Mucosa of gallbladder (tissue), 1 donor: ENCODE data around the gene NLGN1. TPM values are rescaled to one million over a fixed set of nuclear protein-coding genes. Genes with fewer than 3 reads are reported as not detected.

ENCODE experiments used
- DNase-seq: peaks from one replicate; pipeline ENCODE4 v3.0.0-alpha.2; 2020; ENCODE audit warnings: low spot score
- total RNA-seq: library from RNA; stranded (reverse); gene quantifications from one replicate; pipeline ENCODE4 v1.2.1, GENCODE V29; 2021
- donor health status: DM: no; HTN: no; CAD: no.

Gene NLGN1
- total RNA-seq, 1 donor from 2014 or later = 8.8 TPM

DNA sequence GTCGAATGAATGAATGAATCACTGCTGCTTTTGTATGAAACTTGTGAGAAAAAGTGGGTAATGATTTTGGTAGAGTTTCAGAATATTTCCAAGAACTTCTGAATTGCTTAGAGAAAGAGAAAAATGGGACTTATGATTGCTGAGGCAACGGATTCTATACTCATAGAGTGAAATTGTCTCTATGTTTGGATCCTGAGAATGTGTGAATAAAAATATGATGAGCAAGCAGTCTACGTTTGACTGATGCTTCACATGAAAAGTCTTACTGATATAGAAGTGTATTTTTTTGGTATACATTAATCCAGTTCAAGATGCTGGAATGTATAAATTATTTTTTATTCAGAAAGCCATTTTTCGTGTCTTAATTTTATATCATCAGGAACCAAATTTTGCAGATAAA, 441.1 kb downstream of the NLGN1 start:
- no peak for DNase-seq

DNA sequence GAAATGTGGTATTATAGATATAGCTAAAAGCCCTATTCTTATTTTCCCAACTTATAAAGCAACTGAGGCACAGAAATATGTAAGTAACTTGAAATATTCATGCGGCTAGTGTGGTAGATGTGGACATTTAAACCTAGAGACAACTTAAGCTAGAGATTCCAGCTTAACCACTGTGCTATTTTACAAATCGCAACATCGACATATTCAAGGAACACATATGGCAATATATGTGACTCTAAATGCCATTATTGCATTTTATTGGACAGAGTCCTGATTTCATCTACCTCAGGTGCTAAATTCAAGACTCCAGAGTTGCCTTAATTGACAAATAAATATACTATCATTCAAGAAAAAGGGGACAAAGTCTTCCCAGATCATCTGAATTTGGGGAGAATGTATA, 442.3 kb downstream of the NLGN1 start:
- no peak for DNase-seq

DNA sequence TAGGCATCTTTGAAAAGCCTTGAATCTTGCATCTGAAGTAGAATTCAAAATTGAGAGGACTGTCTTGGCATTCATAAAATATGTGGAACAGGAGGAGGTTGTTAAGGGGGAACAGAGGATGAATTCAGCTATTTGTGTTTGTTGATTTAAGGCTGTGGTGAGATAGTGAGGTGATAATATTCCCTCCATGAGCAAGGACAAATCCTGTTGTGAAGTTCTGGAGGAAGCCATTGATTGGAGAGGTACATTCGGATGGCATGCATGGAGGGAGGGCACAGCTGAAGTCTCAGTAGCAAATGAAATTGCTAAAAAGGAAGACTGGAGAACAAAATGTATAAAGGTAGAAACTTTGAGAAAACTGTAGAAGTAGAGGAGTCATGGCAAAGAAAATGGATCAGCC, 443.8 kb downstream of the NLGN1 start:
- DNase-seq = no peak

DNA sequence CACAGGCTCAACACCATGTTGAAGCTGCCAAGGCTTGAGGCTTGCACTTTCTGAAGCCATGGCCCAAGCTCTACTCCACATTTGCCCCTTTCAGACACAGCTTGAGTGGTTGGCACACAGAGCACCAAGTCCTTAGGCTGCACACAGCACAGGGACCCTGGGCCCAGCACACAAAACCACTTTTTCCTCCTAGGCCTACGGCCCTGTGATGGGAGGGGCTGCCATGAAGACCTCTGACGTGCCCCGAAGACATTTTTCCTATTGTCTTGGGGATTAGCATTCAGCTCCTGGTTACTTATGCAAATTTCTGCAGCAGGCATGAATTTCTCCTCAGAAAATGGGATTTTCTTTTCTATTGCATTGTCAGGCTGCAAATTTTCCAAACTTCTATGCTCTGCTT, 445.5 kb downstream of the NLGN1 start:
- DNase-seq = no peak

DNA sequence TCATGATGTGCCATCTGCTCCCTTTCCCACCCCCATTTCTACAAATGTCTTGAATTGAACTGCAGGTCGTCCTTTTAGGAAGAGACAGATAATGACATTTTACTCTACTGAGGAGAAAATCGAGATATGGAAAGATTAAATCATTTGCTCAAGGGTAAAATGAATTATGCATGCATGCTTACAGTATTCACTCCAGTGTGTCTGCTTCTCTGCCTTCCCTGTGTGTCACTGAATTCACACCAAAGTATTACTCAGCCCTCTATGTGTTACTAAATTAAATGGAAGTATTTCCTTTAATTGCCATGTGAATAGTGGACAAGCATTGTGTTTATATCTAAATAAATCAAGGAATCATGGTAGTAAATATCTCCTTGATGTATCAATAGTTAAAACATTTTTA, 449.0 kb downstream of the NLGN1 start:
- no peak for DNase-seq

DNA sequence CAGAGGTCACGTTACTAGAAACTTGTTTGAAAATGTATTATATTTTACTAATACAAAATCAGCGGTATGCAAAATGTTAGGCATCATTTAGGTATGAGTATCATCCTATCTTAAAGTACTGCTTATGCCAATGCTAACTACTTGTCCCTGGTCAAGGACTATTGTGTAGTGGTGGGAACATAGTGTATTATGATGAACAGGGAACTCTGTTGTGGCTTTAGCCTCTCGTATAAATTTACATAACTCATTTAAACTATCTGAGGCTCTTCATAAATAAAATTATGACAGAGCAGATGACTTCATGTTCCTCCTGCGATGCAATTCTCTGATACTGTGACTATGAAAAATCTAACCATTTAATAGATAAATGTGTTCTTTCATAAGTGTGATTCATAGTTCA, 451.9 kb downstream of the NLGN1 start:
- no peak for DNase-seq

DNA sequence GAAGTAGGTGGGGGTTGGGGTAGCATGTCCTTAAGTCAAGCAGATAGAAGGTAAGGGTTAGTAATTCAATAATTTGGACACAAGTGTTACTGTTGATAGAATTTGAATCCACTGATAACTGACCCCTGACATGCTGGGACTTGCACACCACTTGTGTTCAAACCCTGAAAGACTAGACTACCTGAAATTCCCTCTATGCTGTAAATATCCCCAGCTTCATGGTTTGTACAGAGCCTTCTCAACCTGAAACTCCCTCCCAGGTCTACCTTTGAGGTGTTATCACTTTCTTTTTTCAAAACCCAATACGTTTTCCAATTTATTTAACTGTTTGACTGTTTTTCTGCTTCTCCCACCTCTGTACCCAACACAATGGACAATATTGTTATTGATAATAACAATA, 459.6 kb downstream of the NLGN1 start:
- DNase-seq = no peak

DNA sequence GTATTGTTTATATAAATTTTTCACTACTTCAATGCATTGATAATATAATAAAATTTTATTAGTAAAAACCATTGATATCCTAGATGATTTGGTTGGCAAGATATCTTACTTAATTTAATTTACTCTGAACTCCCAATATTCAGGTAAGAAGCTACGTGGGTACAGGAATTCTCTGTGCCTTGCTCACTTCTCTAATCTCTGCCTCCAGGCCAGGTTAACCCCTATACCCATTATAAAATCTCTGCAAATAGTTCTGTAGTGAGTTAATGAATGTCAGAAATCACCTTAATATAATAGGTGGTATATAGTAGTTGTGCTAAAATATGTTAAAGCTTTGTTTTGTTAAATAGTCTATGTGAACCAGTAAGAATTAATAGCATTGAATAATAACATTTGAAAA, 465.2 kb downstream of the NLGN1 start:
- no peak for DNase-seq

DNA sequence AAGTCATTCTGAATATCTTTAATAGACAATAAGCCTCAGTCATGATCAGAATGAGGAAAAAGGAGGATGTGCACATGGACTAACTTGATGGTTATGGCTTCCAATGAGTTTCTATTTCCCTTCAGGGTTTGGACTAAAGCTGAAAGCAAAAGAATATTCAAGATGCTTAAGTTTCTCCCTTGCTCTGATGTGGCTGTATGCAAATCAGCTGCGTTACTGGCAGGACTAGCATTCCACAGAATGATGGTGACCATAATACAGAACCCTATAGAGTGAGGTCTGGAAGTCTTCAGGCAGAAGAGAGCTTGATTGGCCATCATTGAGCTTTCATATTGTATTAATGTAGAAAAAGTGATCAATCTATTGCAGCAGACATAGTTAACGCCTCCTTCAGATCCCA, 466.0 kb downstream of the NLGN1 start:
- no peak for DNase-seq

DNA sequence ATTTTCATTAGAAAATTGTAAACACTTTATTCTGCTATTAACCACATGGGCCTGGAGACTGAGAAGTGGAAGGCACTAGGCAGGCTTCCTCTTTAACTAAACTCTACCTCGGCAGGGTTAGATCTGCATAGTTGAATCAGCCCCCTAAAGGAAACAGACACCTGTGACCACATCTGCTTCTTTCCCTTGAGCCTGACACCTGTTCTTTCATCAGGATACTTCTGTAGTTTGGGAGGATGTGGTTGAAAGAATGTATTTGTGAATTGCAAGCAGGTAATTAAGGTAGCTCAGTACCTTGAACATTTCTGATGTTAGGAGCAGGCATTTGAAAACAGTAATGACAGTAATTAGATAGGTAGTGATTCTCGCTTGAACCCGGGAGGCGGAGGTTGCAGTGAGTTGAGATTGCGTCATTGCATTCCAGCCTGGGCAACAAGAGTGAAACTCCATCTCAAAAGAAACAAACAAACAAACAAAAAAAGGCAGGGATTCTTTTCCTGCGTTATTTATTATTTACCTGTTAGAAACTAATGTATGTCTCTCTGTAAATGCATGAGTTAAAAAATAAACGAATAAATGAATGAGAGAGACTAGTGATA, 468.5 kb downstream of the NLGN1 start:
- DNase-seq = no peak

DNA sequence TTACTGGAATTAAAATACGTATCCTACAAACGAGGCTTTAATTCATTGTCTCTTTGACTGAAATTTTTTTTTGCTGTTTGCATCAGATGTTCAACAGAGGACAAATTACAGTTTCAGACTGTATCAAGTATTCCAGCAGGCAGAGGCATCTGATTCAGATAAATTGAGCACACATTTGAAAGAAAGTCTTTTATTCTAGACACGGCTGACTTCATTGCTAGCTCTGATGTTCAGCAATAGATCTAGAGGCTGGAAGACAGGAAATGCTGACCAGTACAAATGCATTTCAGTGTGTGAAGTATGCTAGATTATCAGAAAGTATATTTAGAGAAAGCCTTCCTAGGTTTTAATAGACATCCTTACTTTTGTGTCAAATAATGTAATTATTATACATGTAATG, 472.2 kb downstream of the NLGN1 start:
- DNase-seq = no peak

DNA sequence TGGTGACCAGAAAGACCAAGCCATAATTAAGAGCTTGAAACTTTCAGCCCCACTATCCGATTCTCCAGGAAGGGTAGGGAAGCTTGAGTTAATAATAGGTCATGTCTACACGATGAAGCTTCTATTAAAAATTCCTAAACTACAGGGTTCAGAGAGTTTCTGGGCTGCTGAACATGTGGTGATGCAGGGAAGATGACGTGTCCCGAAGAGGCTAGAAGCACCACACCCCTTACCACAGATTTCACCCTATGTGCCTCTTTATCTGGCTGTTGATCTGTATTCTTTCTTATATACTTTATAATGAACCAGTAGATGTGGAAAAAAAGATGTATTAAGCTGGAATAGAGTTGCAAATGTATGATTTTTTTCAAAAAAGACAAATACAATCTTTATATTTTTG, 473.4 kb downstream of the NLGN1 start:
- no peak for DNase-seq

DNA sequence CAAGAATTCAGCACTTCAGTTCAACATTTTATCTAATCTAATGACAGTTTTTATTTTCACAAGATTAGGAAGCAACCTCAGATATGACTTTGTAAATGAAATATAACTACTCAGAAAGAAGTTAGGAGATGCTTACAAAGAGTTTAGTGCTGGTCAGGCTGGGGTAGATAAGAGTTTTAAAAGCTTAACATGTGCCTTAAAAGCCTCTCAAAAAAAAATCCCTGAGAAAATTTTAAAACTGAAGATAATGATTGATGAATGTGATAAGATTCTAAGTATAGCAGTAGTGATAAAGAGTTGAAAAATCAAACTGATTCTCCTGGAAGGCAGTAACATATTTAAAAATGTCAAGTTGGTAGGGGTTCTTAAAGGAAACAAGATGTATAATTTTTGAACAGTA, 478.2 kb downstream of the NLGN1 start:
- DNase-seq = no peak

DNA sequence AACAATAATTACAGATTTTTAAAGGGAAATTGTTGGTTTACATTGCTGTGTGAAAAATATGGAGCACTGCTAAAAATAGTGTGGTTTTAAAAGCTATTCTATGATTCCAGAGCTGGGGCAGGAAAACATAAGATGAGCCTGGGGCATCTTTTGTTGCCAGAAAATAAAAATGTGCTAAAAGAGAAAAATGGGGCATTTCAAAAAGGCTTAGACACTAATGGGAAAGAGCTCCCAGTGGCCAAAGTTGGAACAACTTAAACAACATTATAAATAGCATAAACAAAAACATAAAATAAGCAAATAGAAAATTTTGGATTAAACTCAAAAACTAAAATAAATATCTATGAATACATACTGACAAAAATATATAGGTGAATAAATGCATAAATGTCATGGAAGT, 478.9 kb downstream of the NLGN1 start:
- no peak for DNase-seq

DNA sequence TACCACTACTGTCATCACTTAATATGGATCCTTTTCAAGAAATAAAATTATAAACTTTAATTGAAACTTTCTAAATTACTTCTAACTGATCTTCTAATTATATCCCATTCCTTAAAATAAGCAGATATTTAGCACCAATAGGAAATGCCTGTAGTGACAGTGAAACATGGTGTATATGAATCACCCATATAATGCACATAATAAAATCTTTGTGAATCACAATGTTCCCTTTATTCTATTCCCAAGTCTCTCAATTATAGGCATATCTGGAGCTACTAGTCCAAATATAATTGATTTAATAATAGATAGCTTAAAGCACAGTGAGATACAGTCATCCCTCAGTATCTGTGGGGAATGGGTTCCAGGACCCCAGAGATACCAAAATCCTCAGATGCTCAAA, 490.3 kb downstream of the NLGN1 start:
- no peak for DNase-seq

DNA sequence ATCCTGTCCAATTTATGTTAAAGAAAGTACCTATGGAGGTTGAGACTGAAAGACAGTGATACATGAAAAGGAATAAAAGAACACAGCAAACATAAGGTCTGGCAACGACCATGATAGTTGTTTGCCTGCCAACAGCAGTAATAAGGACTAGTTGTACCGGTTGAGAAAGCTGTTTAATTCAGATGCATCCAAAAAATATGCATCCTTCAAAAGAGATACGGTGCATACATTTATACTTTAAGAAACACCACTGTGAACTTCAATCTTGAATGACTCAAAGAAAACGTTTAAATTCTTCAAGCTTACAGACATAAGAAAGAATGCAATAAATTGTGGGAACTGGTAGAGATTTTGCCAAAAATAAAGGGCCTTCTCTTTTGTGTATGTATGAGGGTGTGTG, 492.1 kb downstream of the NLGN1 start:
- DNase-seq = no peak

DNA sequence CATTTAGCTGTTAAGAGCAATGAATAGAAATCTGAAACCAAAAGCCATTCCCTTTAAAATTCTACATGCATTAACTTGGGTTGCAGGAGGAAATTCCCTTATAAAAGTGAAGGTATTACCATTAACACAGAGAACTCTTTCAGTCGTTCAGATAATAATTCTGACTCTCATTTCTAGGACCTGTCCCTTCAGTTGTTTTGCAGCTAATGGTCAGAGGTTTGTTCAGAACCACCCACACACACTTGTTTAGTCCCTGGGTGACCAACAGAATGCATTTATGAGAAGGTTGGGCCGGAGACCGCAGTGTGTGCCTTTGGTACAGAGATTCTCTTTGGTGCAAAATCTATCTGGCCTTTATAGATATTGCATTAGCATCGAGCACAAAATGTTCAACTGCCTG, 492.5 kb downstream of the NLGN1 start:
- DNase-seq = no peak

DNA sequence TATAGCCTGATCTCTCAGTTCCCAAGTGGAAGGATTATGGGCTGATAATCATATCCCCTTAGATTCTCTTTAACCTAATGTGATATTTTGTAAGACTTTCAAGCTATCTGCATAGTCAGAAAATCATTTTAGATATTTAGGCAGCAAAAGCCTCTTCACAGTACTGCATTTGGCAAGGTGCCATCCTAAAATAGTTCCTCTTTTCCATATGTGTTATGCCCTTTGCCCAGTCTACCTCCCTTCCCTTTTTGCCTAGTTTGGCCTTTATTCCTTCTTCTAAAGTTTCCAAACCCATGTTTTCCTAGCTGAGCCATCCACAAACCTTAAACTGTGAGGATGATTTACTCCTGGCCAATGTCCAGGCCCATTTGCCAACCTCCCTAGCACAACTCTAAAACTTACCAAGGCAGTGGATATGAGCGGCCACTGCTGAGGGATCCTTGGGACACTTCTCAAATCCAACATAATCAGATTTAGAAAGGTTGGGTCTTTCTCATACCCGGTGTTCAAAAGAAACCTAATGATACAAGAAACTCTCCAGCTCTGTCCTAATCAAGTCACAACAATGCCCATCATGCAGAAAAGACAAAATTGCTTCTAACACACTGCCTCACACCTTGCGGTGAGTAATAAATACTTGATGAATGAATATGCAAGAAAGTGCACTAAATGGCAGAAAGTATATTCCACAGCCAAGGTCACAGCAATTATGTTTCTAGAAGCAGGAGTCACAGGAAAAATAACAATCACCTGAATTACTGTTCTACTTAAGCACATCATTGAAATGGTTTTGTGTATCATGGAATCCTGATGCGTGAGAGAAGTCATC, 493.9 kb downstream of the NLGN1 start:
- no peak for DNase-seq

DNA sequence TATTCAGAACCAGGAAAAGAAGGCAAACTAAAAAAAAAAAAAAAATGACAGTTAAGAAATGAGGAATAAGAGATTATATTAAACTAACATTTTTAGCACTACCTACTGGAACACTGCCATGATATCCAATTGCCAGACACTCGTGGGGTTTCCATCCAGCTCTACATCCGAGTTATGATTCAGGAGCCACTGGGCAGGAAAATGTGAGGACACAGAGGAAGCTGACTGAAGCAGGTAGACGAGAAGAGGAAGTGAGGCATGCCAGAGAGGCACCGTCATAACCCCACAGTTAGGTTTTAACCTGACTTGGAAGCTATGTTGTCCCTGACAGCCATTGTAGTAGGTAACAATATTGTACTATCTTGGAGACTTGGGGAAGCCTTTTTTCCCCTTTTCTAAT, 495.0 kb downstream of the NLGN1 start:
- no peak for DNase-seq

DNA sequence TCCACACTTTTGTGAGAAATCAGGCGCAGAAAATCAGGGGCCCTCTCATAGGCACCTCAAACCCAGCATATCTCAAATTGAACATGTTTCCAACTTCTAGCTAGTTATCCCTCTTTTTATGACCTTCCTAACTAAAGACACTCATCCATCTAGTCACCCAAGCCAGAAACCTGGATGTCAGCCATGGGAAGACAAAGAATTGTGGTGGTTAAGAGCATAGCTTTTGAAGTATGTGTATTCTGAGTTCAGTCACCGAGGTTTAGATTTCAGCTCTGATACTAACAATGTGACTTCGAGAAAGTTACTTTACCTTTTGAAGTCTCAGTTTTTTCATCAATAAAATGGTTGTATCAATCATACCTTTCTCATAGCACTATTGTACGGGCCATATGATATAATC, 495.5 kb downstream of the NLGN1 start:
- no peak for DNase-seq

DNA sequence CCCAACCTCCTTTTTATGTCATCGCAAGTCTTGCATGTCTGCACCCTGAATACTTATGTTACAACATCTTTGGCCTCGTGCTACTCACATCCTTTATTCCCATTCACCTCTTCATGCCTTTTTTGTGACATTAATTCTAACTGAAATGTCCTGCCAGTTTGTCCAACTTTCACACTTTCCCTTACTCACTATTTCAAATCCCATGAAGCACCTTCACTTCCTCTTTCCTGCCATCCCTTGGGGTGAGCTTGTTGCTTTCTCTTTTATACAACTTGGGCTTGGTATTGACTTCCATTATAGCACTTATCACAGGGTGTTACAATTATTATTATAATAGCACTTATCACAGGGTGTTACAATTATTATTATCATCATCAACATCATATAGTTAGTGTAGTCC, 496.3 kb downstream of the NLGN1 start:
- no peak for DNase-seq

DNA sequence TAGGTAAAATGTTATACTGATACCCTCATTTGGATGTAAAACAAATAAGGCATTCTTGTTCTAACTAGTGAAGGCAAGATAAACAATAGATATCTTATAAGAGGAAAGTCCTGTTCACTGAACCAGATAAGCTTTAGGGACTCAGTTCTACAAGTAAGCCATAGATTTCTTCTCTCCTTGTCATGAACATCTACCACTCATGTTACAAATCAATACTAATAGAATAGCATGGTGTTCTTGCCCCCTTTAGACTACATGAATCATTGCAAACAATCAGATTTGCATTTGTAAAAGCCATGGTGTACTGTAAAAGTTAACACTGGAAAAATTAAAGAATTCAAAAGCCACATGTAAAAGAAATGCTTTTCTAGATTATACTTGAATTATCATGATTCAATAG, 500.1 kb downstream of the NLGN1 start:
- DNase-seq = no peak

DNA sequence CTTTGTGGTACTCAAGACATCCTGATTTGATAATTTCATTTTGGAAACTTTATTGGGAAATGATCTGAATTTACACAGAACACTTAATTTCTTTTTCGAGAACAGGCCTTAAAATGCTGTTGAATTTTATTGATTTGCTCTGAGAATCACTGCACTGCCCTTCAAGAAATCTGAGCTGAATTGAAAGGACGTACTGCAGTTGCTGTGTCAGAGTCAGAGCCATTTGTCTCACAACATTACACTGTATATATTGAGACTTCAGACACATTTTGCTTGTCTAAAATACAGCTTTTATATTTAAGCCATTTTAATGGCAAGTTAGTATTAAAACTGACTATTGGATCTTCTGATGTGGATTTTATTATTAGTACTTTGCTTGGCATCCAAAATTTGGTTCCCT, 504.1 kb downstream of the NLGN1 start:
- DNase-seq = no peak

DNA sequence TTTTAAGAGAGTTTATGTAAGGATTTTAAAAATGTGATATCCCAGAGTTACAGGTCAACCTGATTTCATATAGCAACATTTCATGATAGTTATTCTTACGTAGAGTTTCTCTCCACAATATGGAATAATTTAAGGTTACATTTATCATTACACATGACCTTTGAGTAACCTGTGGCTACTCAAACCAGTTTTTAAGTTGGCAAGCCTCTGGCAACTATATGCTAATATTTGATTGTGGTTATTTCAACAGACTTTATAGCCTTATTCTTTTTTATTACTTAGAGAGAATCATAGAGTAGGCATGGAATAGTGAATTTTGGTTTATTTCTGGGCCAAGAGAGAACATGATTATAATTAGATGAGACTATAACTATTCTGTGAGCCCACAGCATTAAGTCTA, 504.9 kb downstream of the NLGN1 start:
- no peak for DNase-seq
